HT-29 (cell line): Measurements from ENCODE around the gene KCNRG. TPM values are rescaled to one million over a fixed set of nuclear protein-coding genes. Genes with fewer than 3 reads are reported as not detected.
"Not testable (repeated sequence)": the region's sequence is repeated elsewhere in the genome, so short reads cannot be mapped to it uniquely, and the experiment has no call there.

Source experiments
- DNase-seq: peaks from one replicate; pipeline ENCODE4 v3.0.0-alpha.2; 2015; ENCODE audit warnings: low spot score
- total RNA-seq: library from RNA; depleted of rRNA; stranded (reverse); fragments of >200 nt; shearing (Covaris generic); gene quantifications from 2 replicates; pipeline ENCODE4 v1.2.3, GENCODE V29; 2014

The KCNRG gene
- total RNA-seq, 1 experiment from 2014 or later = not detected

DNA sequence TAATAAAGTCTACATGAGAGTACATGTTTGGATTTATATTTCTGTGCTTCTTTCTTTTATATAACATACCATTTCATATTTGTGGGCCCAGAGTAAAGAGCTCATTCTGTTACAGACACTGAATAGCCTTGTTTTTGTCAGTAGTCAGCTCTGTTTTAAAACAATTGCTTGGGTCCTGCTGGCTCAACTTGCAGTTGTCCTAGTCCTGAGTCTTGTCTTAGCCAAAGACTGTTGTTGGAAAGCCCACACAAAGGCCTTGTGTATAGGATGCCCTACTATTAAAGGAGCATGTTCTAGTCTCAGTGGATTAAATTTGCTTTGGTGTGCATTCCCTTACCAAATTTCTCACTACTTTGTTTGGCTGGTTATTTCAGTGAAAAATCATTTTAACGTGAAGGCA lies 3.8 kb upstream of the KCNRG start:
- no peak for DNase-seq

- no peak for DNase-seq
Measured at GRCh38 chr13:50012396-50013169, 2.7 kb upstream of the KCNRG start.

DNA sequence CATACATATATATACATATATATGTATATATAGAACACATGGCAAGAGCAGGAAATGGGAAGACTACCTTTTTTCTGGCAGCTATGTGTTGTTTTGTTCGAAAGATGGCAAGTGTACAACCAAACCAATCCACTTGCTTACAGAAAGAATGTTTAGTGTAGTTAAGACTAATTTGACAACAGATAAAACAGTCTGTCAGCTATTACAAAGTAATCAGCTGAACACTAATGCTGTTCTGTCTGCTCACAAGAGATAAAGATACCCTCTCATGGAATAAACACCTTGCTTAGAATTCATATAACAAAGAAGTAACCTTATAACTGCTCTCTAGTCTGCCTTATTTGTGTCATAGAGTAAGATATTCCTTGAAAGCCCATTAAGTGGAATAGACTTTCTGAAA lies 858 bp upstream of the KCNRG start:
- DNase-seq = no peak

- DNase-seq = no peak
Measured at GRCh38 chr13:50015750-50016149, 506 bp downstream of the KCNRG start.

GRCh38 chr13:50016444-50016843 lies 1.2 kb downstream of the KCNRG start:
- DNase-seq = no peak

DNA sequence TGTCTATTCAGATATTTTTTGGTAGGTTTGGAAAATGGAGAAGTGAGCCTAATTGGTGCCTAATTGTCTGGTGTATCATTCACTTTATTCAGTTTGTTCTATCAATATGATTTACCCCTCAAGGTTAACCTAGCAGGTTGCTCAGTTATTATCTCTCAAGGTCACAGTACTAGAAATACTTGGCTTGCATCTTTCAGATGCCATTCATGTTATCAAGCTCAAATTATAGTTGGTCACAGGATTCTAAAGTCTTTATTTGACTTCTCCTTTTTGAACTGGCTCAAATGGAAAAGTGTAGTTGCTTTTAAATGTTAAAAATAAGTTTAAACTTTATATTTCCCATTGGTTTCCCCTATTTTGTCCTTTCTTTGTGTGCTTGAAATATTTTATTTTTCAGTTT lies 2.6 kb downstream of the KCNRG start:
- DNase-seq = no peak

DNA sequence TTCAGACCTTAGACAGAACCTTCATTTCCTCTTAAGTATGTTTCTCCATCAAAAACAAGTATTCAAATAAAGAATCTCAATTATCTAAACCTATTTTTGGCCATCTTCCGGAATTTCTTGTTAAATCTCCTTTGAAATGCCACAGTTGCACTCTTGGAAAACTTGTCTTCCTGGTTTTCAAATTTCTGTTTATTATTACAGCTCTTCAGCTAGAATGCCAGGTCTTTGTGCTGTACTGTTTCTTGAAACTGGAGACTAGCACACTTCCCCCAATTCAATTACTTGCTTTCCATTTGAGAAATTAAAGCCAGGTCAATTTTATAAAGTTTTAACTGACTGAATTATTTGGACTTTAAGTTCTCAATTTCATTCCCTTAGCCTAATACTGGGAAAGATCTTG lies 10.2 kb downstream of the KCNRG start:
- DNase-seq = no peak

- DNase-seq = no peak
Measured at GRCh38 chr13:50026788-50027473, 11.7 kb downstream of the KCNRG start.

DNA sequence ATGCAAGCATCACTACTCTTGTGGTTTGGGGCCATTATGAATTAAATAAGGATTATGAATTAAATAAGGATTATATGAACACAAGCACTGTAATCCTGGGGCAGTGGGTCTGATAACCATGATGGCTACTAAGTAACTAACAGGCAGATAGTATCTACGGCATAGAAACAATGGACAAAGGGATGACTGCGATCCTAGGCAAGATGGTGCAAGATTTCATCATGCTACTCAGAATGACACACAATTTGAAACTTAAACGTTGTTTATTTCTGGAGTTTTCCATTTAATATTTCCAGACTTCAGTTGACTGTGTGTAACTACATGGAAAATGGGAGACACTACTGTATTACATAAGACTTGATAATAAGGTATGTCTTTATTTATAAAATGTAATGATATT lies 15.1 kb downstream of the KCNRG start:
- DNase-seq = no peak

GRCh38 chr13:50033725-50034124 lies 18.5 kb downstream of the KCNRG start:
- DNase-seq = no peak

- no peak for DNase-seq
Measured at GRCh38 chr13:50037788-50038187, 22.5 kb downstream of the KCNRG start.

DNA sequence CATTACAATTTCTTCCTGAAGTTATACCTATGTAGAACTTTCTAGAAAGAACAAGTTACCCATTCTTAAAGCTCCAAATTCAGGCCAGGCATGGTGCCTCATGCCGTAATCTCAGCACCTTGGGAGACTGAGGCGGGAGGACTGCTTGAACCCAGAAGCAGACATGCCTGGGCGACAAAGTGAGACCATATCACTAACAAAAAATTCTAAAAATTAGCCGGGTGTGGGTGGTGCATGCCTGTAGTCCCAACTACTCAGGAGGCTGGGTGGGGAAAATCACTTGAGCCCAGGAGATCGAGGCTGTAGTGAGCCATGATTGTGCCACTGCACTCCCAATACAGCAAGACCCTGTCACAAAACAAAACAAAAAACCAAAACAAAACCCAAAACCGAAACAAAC lies 23.0 kb downstream of the KCNRG start:
- no peak for DNase-seq

- no peak for DNase-seq
Measured at GRCh38 chr13:50052478-50052877, 37.2 kb downstream of the KCNRG start.

- DNase-seq = no peak
Measured at GRCh38 chr13:50053844-50054243, 38.6 kb downstream of the KCNRG start.

GRCh38 chr13:50055454-50055853 lies 40.2 kb downstream of the KCNRG start:
- DNase-seq = no peak

DNA sequence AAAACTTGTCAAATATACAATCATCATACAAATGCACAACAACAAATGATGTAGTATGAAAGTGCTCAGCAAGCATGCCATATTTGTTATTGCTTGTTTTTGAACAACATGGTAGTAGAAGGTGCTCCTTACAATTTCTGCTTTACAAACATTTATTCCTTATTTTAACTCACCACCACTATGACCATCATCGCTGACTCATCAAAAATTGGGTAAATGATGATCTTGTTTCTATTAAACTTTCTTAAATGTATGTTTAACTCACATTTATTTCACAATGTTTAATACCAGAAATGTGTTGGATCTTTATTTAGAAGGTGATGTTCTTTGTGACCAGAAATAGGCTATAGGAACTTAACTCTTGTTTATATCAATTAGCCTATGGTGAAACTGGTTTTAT lies 45.5 kb downstream of the KCNRG start:
- no peak for DNase-seq

- DNase-seq = not testable (repeated sequence)
Measured at GRCh38 chr13:50062336-50062735, 47.1 kb downstream of the KCNRG start.

DNA sequence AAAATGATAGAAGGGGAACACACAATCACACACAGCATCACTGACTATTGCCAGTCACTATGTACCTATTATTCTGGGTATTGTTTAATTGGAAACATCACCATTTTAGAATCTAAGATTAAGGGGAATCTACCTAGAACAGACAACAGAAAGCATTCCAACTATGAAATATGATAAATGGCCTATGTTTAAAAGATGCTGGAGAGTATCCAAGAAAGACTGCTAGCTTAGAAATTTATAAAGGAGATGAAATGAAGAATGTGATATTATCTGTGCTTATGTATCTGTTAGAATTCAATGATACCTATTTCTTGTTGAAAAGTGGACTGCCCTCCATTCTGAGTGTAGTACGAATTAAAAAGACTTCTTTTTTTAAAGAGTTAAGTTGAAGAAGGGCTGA lies 50.5 kb downstream of the KCNRG start:
- DNase-seq = no peak

GRCh38 chr13:50068508-50068907 lies 53.3 kb downstream of the KCNRG start:
- no peak for DNase-seq

DNA sequence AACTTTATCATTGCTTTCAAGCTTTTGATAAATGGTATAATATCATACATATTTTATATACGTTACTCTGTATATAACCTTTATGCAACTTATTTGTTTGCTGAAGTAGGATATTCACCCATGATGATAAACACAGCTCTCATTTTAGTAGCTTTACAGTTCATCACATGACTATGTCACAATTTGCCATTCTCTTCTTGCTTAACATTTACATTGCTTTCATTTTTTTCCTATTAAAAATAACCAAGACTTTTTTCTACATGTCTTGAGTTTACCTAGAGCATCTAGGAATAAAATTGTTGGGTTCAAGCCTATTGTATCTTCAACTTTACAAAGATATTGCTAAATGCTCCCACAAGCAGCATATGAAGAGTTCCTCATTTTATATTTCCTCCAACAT lies 54.0 kb downstream of the KCNRG start:
- no peak for DNase-seq

DNA sequence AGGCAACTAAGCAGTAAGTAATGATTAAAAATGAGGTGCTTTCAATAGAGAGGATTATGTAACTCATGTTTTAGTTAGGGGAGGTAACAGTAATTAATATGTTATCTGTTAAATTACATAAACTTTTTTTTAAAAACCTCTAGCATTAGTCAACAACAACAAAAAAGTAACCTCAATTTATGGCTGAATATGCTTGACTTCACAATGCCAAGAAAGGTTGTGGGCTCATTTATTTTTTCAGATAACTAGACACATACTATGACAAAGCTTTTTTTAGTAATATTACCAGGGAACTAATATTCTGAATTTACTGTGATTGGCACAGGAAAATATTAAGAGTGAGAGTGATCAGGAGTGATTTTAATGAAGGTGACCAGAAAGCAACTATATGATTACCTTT lies 54.9 kb downstream of the KCNRG start:
- DNase-seq = no peak
